Panc1 (cell line): Measurements from ENCODE around the gene PDZD2. TPM values are rescaled to one million over a fixed set of nuclear protein-coding genes. Genes with fewer than 3 reads are reported as not detected.

Experiments
- ATAC-seq: fragments of 200-7000 bp; cut with Tn5 transposase; 2 replicates; pipeline ENCODE4 v1.9.1; 2020; ENCODE audit warnings: mild to moderate bottlenecking, moderate library complexity
- BruUV-seq: library from RNA; stranded (reverse); fragments of 400-500 nt; replicated peaks from 2 replicates; lab custom pipeline; 2021; lab: Mats Ljungman, UMichigan
- CTCF ChIA-PET: fragments of 300-600 bp; sonication (Branson Sonifier 250); formaldehyde crosslinking; loops from one replicate; lab custom pipeline; 2022; ENCODE audit warnings: antibody characterized with exemption; lab: Charles Lee
- POLR2A ChIA-PET: fragments of 300-600 bp; sonication (Branson Sonifier 250); formaldehyde crosslinking; loops from one replicate; lab custom pipeline; 2022; ENCODE audit warnings: antibody characterized with exemption; lab: Charles Lee
- DNase-seq: peaks from one replicate; pipeline ENCODE4 v3.0.0-alpha.2; 2010; ENCODE audit warnings: low read depth, low spot score
- H3K27ac ChIP-seq: 2 replicates; pipeline ENCODE4 v1.5.1; 2011; ENCODE audit warnings: mild to moderate bottlenecking, low read length, inconsistent platforms
- H3K27me3 ChIP-seq: fragments of 200-500 bp; sonication (Bioruptor generic); 2 replicates; pipeline ENCODE4 v1.6.0; 2014; ENCODE audit warnings: low read length, inconsistent platforms; ENCODE audit not compliant: control insufficient read depth, insufficient read depth
- H3K36me3 ChIP-seq: fragments of 200-500 bp; sonication (Bioruptor generic); 2 replicates; pipeline ENCODE4 v1.5.1; 2014; ENCODE audit warnings: inconsistent platforms, mild to moderate bottlenecking, low read length, moderate library complexity; ENCODE audit not compliant: control insufficient read depth, insufficient read depth
- H3K4me1 ChIP-seq: 2 replicates; pipeline ENCODE4 v1.5.1; 2011; ENCODE audit warnings: inconsistent platforms, mild to moderate bottlenecking, low read length, moderate library complexity; ENCODE audit not compliant: control insufficient read depth, insufficient read depth
- H3K4me3 ChIP-seq, 2 experiments: 2 replicates each; pipeline ENCODE4 v1.5.1; 2011 to 2012; ENCODE audit warnings: low read depth in 2 of 2, low read length in 2 of 2, mild to moderate bottlenecking in 2 of 2, inconsistent platforms in 1 of 2, moderate library complexity in 1 of 2
- H3K9me3 ChIP-seq: fragments of 200-500 bp; sonication (Bioruptor generic); 2 replicates; pipeline ENCODE4 v1.5.1; 2014; ENCODE audit warnings: low read depth, mild to moderate bottlenecking, inconsistent platforms, low read length, moderate library complexity; ENCODE audit not compliant: control insufficient read depth, insufficient read depth
- POLR2AphosphoS5 ChIP-seq: IDR thresholded peaks from 2 replicates; pipeline ENCODE4 v1.6.1; 2012; ENCODE audit warnings: mild to moderate bottlenecking, low read depth, low read length, moderate library complexity
- SIN3A ChIP-seq: IDR thresholded peaks from 2 replicates; pipeline ENCODE4 v1.6.1; 2012; ENCODE audit warnings: low read depth, mild to moderate bottlenecking, low read length, moderate library complexity, borderline replicate concordance; ENCODE audit not compliant: insufficient read depth
- TCF7L2 ChIP-seq: IDR thresholded peaks from 2 replicates; pipeline ENCODE4 v1.6.1; 2011; ENCODE audit warnings: mild to moderate bottlenecking, low read depth, low read length, inconsistent platforms
- in situ Hi-C: cut with HindIII; loops from 2 replicates; pipeline ENCODE4 v1.10.0; 2016; ENCODE audit warnings: low sequenced_read_pairs, low pct_unique_long_range_greater_than_20kb
- intact Hi-C: fragments of 100-400 bp; cut with micrococcal nuclease; formaldehyde crosslinking; loops from one replicate; pipeline ENCODE4 v1.10.0; 2022; ENCODE audit not compliant: unreplicated experiment
- total RNA-seq: library from RNA; stranded (reverse); gene quantifications from one replicate; pipeline ENCODE4 v1.2.1, GENCODE V29; 2021; ENCODE audit not compliant: unreplicated experiment
- TF ChIP-seq, protein P1 (sequence below): fragments of 450-650 bp; IDR thresholded peaks from 2 replicates; pipeline ENCODE4 v1.5.1; 2017; ENCODE audit warnings: mild to moderate bottlenecking
- TF ChIP-seq, protein P2 (sequence below), 2 experiments: IDR thresholded peaks; 2 replicates each; pipeline ENCODE4 v1.6.1; 2011 to 2012; ENCODE audit warnings: low read depth in 2 of 2, control low read depth in 1 of 2, low read length in 1 of 2, mild to moderate bottlenecking in 1 of 2, moderate library complexity in 1 of 2; ENCODE audit not compliant: insufficient read depth in 1 of 2

PDZD2 gene
- total RNA-seq, 1 experiment from 2014 or later = 0.10 TPM

DNA sequence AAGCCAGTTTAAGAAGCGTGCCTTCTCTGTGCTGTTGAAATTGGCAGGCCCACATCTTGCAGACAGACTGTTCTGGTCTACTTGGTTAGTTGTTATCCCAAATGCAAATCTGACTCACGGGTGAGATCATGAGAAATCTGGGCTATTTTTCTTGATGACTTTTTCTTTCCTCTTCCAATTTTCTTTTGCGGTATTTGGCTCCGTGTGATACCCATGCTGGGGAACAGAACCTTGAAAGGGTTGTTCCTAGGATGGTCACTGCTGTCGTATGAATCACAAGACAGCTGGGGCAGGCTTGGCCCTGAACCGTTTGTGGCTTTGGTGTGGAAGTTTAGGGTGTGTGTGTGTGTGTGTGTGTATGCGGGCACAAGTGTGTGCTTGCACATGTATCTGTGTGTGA is 24.6 kb downstream of the PDZD2 start:
- in situ Hi-C loops = no loop called here
- CTCF ChIA-PET = interaction anchor here (0.6 kb wide), 1 partner anchor 145 kb away, joined by 3 read pairs; no protein-coding TSS in a partner anchor

DNA sequence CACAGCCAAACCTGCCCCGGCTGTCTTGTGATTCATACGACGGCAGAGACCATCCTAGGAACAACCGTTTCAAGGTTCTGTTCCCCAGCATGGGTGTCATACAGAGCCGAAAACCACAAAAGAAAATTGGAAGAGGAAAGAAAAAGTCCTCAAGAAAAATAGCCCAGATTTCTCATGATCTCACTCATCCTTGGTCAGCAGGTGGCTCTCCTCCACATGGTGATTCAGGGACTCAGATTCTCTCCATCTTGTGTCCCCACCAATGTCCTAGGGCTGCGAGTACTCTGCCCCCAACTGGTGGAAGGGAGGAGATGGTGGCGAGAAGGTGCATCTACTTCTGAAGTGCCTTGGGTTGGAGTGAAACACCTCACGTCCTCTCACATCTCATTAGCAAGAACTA is 25.6 kb downstream of the PDZD2 start:
- no peak for DNase-seq
- POLR2A ChIA-PET = no interaction called here
- Histone ChIP-seq H3K4me1 (no peaks in the 10 kb centered on the region), H3K27me3 (peaks cover 19% of the 10 kb centered on the region), H3K4me3 (no peak overlapping the region), H3K9me3 (no peaks in the 10 kb centered on the region), H3K27ac (no peak overlapping the region), H3K36me3 (no peaks in the 10 kb centered on the region)
- in situ Hi-C loops = no loop called here
- intact Hi-C loops = no loop called here
- CTCF ChIA-PET = interaction anchor here (0.8 kb wide), 1 partner anchor 144 kb away, joined by 4 read pairs; no protein-coding TSS in a partner anchor
- peak; percentile 80; the same call in 1 of the 2 replicates for ATAC-seq
- TF ChIP-seq, protein P1, sequence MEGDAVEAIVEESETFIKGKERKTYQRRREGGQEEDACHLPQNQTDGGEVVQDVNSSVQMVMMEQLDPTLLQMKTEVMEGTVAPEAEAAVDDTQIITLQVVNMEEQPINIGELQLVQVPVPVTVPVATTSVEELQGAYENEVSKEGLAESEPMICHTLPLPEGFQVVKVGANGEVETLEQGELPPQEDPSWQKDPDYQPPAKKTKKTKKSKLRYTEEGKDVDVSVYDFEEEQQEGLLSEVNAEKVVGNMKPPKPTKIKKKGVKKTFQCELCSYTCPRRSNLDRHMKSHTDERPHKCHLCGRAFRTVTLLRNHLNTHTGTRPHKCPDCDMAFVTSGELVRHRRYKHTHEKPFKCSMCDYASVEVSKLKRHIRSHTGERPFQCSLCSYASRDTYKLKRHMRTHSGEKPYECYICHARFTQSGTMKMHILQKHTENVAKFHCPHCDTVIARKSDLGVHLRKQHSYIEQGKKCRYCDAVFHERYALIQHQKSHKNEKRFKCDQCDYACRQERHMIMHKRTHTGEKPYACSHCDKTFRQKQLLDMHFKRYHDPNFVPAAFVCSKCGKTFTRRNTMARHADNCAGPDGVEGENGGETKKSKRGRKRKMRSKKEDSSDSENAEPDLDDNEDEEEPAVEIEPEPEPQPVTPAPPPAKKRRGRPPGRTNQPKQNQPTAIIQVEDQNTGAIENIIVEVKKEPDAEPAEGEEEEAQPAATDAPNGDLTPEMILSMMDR = peak; percentile 66
- TF ChIP-seq, protein P2, sequence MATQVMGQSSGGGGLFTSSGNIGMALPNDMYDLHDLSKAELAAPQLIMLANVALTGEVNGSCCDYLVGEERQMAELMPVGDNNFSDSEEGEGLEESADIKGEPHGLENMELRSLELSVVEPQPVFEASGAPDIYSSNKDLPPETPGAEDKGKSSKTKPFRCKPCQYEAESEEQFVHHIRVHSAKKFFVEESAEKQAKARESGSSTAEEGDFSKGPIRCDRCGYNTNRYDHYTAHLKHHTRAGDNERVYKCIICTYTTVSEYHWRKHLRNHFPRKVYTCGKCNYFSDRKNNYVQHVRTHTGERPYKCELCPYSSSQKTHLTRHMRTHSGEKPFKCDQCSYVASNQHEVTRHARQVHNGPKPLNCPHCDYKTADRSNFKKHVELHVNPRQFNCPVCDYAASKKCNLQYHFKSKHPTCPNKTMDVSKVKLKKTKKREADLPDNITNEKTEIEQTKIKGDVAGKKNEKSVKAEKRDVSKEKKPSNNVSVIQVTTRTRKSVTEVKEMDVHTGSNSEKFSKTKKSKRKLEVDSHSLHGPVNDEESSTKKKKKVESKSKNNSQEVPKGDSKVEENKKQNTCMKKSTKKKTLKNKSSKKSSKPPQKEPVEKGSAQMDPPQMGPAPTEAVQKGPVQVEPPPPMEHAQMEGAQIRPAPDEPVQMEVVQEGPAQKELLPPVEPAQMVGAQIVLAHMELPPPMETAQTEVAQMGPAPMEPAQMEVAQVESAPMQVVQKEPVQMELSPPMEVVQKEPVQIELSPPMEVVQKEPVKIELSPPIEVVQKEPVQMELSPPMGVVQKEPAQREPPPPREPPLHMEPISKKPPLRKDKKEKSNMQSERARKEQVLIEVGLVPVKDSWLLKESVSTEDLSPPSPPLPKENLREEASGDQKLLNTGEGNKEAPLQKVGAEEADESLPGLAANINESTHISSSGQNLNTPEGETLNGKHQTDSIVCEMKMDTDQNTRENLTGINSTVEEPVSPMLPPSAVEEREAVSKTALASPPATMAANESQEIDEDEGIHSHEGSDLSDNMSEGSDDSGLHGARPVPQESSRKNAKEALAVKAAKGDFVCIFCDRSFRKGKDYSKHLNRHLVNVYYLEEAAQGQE (IDR thresholded peaks at IDR 0.05; ENCODE audit: insufficient read depth in 1 of 2, low read depth in 2 of 2, low read length in 1 of 2) = no peak
- no peak for TF ChIP-seq POLR2AphosphoS5
- no TSS peak for BruUV-seq

More for the DNA sequence above, 24.6 kb downstream of the PDZD2 start:
- Histone ChIP-seq H3K9me3 (no peaks in the 10 kb centered on the region), H3K27me3 (peaks cover 22% of the 10 kb centered on the region), H3K27ac (no peak overlapping the region), H3K36me3 (no peaks in the 10 kb centered on the region), H3K4me1 (no peaks in the 10 kb centered on the region), H3K4me3 (no peak overlapping the region)
- POLR2A ChIA-PET = no interaction called here
- DNase-seq = no peak
- no TSS peak for BruUV-seq
- intact Hi-C loops = no loop called here
- ATAC-seq = no peak
- TF ChIP-seq POLR2AphosphoS5 = no peak
- TF ChIP-seq, protein P1 = no peak
- no peak for TF ChIP-seq TCF7L2
- TF ChIP-seq, protein P2 (IDR thresholded peaks at IDR 0.05; ENCODE audit: insufficient read depth in 1 of 2, low read depth in 2 of 2, low read length in 1 of 2) = no peak
- TF ChIP-seq SIN3A = no peak
